Stimulated activated CD8-positive, alpha-beta memory T cell treated with anti-CD3 and anti-CD28 coated beads, Interleukin-2, amount 100 ng/mL, for 1 hour (primary cell): ENCODE measurements around the gene SPATA3.

ENCODE experiments used
- DNase-seq, 2 donors: peaks; one replicate each; pipeline ENCODE4 v3.0.0-alpha.2; 2020; ENCODE audit warnings: low read depth in 2 of 2

SPATA3 gene

GRCh38 chr2:231028889-231029288, 33.0 kb downstream of the SPATA3 start:
- DNase-seq: no peak

- DNase-seq: no peak
These were observed 33.6 kb downstream of the SPATA3 start for GRCh38 chr2:231029563-231029962.

GRCh38 chr2:231030725-231031124, 34.8 kb downstream of the SPATA3 start:
- no peak for DNase-seq

- DNase-seq: no peak
These were observed 36.7 kb downstream of the SPATA3 start for GRCh38 chr2:231032575-231033140.

- no peak for DNase-seq
These were observed 37.5 kb downstream of the SPATA3 start for GRCh38 chr2:231033147-231034132.

- DNase-seq: no peak
These were observed 38.5 kb downstream of the SPATA3 start for GRCh38 chr2:231034291-231034882.

GRCh38 chr2:231036131-231036530, 40.2 kb downstream of the SPATA3 start:
- no peak for DNase-seq

GRCh38 chr2:231036578-231037106, 40.7 kb downstream of the SPATA3 start:
- no peak for DNase-seq

GRCh38 chr2:231037202-231037730, 41.3 kb downstream of the SPATA3 start, which contains the start of gene C2orf72:
C2orf72 (plus strand) TSS chr2:231037523; CDS start chr2:231037566, 43 bp downstream.
- no peak for DNase-seq

- DNase-seq: no peak
These were observed 42.0 kb downstream of the SPATA3 start for GRCh38 chr2:231037731-231038482.

- no peak for DNase-seq
These were observed 42.8 kb downstream of the SPATA3 start for GRCh38 chr2:231038483-231039293.

GRCh38 chr2:231039294-231039664, 43.4 kb downstream of the SPATA3 start:
- no peak for DNase-seq

- no peak for DNase-seq
These were observed 44.0 kb downstream of the SPATA3 start for GRCh38 chr2:231039821-231040364.

- DNase-seq: no peak
These were observed 45.3 kb downstream of the SPATA3 start for GRCh38 chr2:231041061-231041689.

- DNase-seq: no peak
These were observed 47.9 kb downstream of the SPATA3 start for GRCh38 chr2:231043796-231044195.

- no peak for DNase-seq
These were observed 51.0 kb downstream of the SPATA3 start for GRCh38 chr2:231046916-231047273.

- DNase-seq: no peak
These were observed 51.5 kb downstream of the SPATA3 start for GRCh38 chr2:231047274-231047922.

- no peak for DNase-seq
These were observed 52.3 kb downstream of the SPATA3 start for GRCh38 chr2:231047923-231048915.
